AG09309 (cell line): ENCODE measurements around the gene NAV3.
A peak's percentile ranks its signal among the peaks of the same experiment; 100 is the strongest.

Experiments used
- DNase-seq: peaks from one replicate; pipeline ENCODE4 v3.0.0-alpha.2; 2010; ENCODE audit warnings: low read depth
- H3K4me3 ChIP-seq: 2 replicates; pipeline ENCODE4 v1.5.1; 2011; ENCODE audit warnings: mild to moderate bottlenecking, low read depth, low read length, moderate library complexity; ENCODE audit not compliant: control insufficient read depth
- TF ChIP-seq, protein P1 (sequence below): IDR thresholded peaks from 2 replicates; pipeline ENCODE4 v1.5.1; 2011; ENCODE audit warnings: mild to moderate bottlenecking, low read depth, low read length, inconsistent platforms; ENCODE audit not compliant: insufficient read depth, control insufficient read depth; ENCODE audit errors: missing control alignments

NAV3 gene

GRCh38 chr12:78143717-78144116 is 313.0 kb downstream of the NAV3 start:
- TF ChIP-seq, protein P1, sequence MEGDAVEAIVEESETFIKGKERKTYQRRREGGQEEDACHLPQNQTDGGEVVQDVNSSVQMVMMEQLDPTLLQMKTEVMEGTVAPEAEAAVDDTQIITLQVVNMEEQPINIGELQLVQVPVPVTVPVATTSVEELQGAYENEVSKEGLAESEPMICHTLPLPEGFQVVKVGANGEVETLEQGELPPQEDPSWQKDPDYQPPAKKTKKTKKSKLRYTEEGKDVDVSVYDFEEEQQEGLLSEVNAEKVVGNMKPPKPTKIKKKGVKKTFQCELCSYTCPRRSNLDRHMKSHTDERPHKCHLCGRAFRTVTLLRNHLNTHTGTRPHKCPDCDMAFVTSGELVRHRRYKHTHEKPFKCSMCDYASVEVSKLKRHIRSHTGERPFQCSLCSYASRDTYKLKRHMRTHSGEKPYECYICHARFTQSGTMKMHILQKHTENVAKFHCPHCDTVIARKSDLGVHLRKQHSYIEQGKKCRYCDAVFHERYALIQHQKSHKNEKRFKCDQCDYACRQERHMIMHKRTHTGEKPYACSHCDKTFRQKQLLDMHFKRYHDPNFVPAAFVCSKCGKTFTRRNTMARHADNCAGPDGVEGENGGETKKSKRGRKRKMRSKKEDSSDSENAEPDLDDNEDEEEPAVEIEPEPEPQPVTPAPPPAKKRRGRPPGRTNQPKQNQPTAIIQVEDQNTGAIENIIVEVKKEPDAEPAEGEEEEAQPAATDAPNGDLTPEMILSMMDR, result no peak
- no peak overlapping the region for H3K4me3 ChIP-seq
- DNase-seq, result no peak

DNA sequence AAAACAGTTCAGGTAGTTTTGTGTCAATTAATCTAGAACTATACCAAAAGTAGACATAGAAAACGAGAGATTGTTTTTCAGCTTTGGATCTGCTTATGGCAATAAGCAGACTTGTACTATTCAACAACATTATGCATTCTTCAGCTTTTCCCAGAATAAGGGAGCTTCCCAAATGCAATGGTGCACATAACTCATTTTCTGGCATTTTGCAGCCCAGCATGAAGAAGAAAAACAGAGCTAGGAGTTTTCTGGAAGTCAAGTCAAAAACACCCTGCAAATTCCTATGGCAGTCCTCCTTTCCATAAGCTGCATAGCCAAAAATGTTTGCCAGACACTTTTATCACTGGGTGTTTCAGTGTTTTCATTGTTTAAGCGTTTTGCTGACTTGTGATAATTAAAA is 314.7 kb downstream of the NAV3 start:
- DNase-seq, result no peak
- H3K4me3 ChIP-seq, result no peak overlapping the region
- TF ChIP-seq, protein P1, result no peak

- DNase-seq, result peak; percentile 16
- TF ChIP-seq, protein P1, result peak; percentile 62
- H3K4me3 ChIP-seq, result no peak overlapping the region
These were observed 315.7 kb downstream of the NAV3 start for GRCh38 chr12:78146365-78146772.

GRCh38 chr12:78149459-78149858 is 318.8 kb downstream of the NAV3 start:
- no peak overlapping the region for H3K4me3 ChIP-seq
- DNase-seq, result no peak
- TF ChIP-seq, protein P1, result no peak

GRCh38 chr12:78155546-78155945 is 324.9 kb downstream of the NAV3 start:
- TF ChIP-seq, protein P1, result no peak

DNA sequence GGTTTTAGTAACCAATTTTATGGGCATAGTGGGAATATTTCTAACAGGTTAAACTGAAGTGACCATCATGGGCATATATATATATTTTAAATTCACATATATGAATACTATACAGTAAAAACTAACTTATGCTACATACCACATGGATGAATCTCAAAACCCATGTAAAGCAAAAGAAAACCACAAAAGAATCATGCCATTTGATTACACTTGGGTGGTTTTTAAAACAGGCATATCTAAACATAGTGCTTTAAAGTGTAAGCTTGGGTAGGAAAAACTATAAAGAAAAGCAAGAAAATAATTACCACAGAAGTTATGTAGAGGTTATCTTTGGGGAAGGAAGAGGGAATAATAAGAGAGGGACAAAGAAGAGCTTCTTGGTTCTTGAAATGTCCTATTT is 326.1 kb downstream of the NAV3 start:
- TF ChIP-seq, protein P1, result no peak

More at GRCh38 chr12:78155546-78155945, 324.9 kb downstream of the NAV3 start:
- H3K4me3 ChIP-seq, result no peak overlapping the region
- DNase-seq, result no peak

DNA sequence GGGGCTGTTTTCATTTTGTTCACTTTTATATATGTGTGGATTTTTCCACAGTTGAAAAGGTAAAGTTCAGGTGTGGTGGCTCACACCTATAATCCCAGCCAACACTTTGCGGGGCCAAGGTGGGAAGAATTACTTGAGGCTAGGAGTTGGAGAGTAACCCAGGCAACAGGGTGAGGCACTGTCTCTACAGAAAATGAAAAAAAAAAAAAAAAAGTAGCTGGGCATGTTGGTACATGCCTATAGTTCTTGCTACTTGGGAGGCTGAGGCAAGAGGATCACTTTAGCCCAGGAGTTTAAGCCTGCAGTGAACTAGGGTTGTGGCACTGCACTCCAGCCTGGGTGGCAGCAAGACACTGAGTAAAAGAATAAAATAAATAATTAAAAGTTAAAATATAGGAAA is 326.5 kb downstream of the NAV3 start:
- no peak for DNase-seq
- no peak overlapping the region for H3K4me3 ChIP-seq
- TF ChIP-seq, protein P1, result no peak

More for the DNA sequence above, 326.1 kb downstream of the NAV3 start:
- no peak overlapping the region for H3K4me3 ChIP-seq
- DNase-seq, result no peak
